ENCODE data around the gene RAB11B. TPM values are rescaled to one million over a fixed set of nuclear protein-coding genes. Genes with fewer than 3 reads are reported as not detected.
"Not testable (repeated sequence)": the region's sequence is repeated elsewhere in the genome, so short reads cannot be mapped to it uniquely, and the experiment has no call there.

Gene RAB11B
- total and polyA plus RNA-seq, 8 donors = 47.7 to 116 (median 79.4) TPM

DNA sequence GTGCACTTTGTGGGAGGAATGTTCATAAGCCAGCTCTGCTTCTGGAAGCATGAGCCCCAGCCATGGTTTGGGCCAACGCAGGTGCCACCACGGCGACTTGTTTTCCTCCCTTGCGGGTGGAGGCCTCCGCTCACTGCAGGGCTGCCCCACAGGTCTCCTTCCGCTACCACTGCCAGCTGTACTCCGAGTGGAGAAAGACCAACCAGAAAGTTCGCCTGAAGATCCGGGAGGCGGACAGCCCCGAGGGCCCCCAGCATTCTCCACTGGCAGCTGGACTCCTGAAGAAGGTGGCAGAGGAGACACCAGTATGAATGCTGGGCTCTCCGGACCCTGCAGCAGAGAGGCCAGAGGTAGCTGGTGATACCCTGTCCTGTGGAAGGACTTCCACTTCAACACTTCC, 48.1 kb downstream of the RAB11B start:
- intact Hi-C loops (cut with DNase I; ENCODE audit: low total_unique reads) = no loop called here
- no peak for DNase-seq

DNA sequence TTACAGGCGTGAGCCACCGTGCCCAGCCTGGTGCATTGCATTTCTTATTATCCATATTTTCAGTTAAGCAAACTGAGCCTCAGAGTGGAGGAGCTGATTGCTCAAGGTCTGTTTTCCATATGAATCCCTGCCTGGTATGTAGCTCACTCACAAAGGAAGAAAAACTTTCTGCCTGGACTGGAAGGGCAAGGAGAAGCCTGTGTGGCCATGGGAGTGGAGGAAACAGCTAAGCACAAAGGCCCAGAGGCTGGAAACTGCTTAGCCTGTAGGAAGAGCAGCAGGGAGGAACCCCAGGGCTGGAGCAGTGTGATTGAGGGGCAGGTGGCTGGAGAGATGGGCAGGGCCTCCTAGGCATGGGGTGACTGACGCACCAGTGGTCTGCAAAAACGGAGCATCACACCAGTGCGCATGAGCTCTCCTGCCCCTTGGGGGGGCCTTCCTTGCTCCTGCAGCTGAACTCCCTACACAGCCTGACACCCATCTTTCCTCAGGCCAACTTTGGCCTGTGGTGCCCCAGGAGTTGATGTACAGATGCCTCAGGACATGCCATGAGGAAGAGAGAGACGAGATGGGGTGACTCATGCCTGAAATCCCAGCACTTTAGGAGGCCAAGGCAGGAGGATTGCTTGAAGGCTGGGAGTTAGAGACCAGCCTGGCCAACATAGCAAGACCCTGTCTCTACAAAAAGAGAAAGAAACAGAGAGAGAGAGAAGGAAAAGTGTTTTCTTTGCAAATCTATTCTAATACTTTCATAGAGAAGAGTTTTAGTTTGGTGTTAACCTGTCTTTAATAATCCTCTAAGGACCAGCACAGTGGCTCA, 51.8 kb downstream of the RAB11B start:
- no peak for TF ChIP-seq EP300 (IDR thresholded peaks at IDR 0.05)
- no peak for TF ChIP-seq POLR2AphosphoS5 (IDR thresholded peaks at IDR 0.05)
- TF ChIP-seq, protein P1, sequence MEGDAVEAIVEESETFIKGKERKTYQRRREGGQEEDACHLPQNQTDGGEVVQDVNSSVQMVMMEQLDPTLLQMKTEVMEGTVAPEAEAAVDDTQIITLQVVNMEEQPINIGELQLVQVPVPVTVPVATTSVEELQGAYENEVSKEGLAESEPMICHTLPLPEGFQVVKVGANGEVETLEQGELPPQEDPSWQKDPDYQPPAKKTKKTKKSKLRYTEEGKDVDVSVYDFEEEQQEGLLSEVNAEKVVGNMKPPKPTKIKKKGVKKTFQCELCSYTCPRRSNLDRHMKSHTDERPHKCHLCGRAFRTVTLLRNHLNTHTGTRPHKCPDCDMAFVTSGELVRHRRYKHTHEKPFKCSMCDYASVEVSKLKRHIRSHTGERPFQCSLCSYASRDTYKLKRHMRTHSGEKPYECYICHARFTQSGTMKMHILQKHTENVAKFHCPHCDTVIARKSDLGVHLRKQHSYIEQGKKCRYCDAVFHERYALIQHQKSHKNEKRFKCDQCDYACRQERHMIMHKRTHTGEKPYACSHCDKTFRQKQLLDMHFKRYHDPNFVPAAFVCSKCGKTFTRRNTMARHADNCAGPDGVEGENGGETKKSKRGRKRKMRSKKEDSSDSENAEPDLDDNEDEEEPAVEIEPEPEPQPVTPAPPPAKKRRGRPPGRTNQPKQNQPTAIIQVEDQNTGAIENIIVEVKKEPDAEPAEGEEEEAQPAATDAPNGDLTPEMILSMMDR (IDR thresholded peaks at IDR 0.05) = no peak
- no peak for TF ChIP-seq POLR2A (IDR thresholded peaks at IDR 0.05)
- DNase-seq = no peak
- intact Hi-C loops (cut with DNase I; ENCODE audit: low total_unique reads) = no loop called here
- H3K27ac ChIP-seq = no peak overlapping the region
- H3K27me3 ChIP-seq = no peaks in the 10 kb centered on the region
- no peak overlapping the region for H3K4me3 ChIP-seq
- peaks cover 15 to 27% (median 21%) of the 10 kb centered on the region in 4 donors for H3K4me1 ChIP-seq
- peaks cover 9 to 36% (median 25%) of the 10 kb centered on the region in 4 donors for H3K36me3 ChIP-seq
- no peaks in the 10 kb centered on the region for H3K9me3 ChIP-seq
- WGBS, 5 donors = 78 to 90% (median 86%) methylated on average over 6 of the region's 6 CpGs

More for the DNA sequence above, 48.1 kb downstream of the RAB11B start:
- no peak for TF ChIP-seq POLR2A (IDR thresholded peaks at IDR 0.05)
- 93 to 99% (median 95%) methylated on average over 12 of the region's 12 CpGs for WGBS, 5 donors
- Histone ChIP-seq H3K36me3 (peaks cover 9 to 44% (median 23%) of the 10 kb centered on the region in 4 donors), H3K27me3 (no peaks in the 10 kb centered on the region), H3K27ac (no peak overlapping the region), H3K4me1 (peaks cover 0 to 19% (median 9%) of the 10 kb centered on the region in 4 donors), H3K9me3 (no peaks in the 10 kb centered on the region), H3K4me3 (no peak overlapping the region)

DNA sequence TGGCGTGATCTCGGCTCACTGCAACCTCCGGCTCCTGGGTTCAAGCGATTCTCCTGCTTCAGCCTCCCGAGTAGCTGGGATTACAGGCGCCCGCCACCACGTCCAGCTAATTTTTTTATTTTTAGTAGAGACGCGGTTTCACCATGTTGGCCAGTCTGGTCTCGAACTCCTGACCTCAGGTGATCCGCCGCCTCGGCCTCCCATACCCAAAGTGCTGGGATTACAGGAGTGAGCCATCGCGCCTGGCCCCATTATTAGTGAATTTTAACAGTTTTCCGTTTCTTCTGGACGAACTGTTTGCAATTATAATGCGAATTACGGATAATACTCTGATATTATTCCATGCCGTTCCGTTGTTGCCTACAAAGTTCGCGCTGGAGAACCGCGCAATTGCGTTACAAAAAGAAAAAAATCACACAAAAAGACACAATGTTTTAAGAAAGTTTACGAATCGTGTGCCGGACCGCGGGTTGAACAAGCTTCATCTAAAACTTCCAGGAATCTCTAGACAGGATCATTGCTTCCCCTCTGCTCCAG, 54.0 kb downstream of the RAB11B start:
- peak overlapping the region; percentile 86 to 98 (median 96) for H3K27ac ChIP-seq
- DNase-seq; H3K9me3 ChIP-seq; intact Hi-C loops (cut with DNase I; ENCODE audit: low total_unique reads); H3K27me3 ChIP-seq: not testable (repeated sequence)
- H3K4me3 ChIP-seq = peak overlapping the region; percentile 94 to 95 (median 94)
- peaks cover 38 to 46% (median 40%) of the 10 kb centered on the region in 4 donors for H3K4me1 ChIP-seq
- peaks cover 0 to 18% (median 14%) of the 10 kb centered on the region in 4 donors for H3K36me3 ChIP-seq
- WGBS, 5 donors = 26 to 28% (median 27%) methylated on average over 32 of the region's 32 CpGs

DNA sequence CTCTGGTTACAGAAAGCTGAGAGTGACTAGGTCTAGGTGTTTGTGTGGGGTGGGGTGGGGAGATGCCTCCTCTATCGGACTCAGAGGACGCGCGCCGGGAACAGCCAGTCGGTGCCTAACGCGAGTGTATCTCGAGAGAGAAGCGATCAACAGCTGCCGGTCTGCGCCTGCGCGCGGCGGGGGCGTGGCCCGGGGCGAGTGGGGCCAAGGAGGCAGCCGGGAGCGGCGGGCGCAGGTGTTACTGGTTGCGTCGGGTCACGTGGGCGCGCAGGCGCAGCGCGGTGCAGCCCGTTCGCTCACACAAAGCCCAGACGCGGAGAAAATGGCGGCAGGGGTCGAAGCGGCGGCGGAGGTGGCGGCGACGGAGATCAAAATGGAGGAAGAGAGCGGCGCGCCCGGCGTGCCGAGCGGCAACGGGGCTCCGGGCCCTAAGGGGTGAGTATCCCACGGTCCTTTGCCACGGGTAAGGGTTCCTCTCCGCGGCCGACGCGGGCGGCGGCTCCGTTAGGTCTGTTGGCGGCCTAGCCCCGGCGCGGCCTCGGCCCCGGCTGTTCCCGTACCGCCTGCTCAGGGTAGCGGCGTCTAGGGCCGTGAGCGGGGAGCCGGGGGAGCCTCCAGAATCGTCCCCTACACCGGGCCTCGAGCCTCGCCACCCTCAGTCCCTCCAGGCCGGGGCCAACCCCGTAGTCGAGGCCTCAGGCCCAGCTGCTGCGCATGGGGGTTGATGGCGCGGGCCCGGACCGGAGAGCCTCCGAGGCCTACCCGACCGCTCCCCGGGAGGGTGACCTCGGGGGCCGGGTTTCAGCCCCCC, 54.7 kb downstream of the RAB11B start, which contains the start of gene HNRNPM:
TSS of gene HNRNPM (plus strand) at position 299 of the 811 bp plus-strand sequence. CDS start at position 323, 24 bp downstream.
- peak; percentile 100 for DNase-seq
- H3K27ac ChIP-seq = peak within 1 kb of the TSS; percentile 94 to 98 (median 97)
- H3K36me3 ChIP-seq = peaks cover 0 to 11% (median 9%) of the 10 kb centered on the region in 4 donors
- no peaks in the 10 kb centered on the region for H3K9me3 ChIP-seq
- H3K4me1 ChIP-seq = peaks cover 41 to 50% (median 44%) of the 10 kb centered on the region in 4 donors
- WGBS, 5 donors = 0 to 1% (median 1%) methylated on average over 50 to 93 of the region's 93 CpGs
- peak in 2 of 4 donors; percentile 84 to 89 for TF ChIP-seq POLR2A (IDR thresholded peaks at IDR 0.05)
- TF ChIP-seq, protein P1 (IDR thresholded peaks at IDR 0.05) = no peak
- peak; percentile 88 to 97 (median 95) for TF ChIP-seq POLR2AphosphoS5 (IDR thresholded peaks at IDR 0.05)
- no peaks in the 10 kb centered on the region for H3K27me3 ChIP-seq
- peak within 1 kb of the TSS; percentile 94 to 95 (median 94) for H3K4me3 ChIP-seq
- intact Hi-C loops (cut with DNase I; ENCODE audit: low total_unique reads) = no loop called here

DNA sequence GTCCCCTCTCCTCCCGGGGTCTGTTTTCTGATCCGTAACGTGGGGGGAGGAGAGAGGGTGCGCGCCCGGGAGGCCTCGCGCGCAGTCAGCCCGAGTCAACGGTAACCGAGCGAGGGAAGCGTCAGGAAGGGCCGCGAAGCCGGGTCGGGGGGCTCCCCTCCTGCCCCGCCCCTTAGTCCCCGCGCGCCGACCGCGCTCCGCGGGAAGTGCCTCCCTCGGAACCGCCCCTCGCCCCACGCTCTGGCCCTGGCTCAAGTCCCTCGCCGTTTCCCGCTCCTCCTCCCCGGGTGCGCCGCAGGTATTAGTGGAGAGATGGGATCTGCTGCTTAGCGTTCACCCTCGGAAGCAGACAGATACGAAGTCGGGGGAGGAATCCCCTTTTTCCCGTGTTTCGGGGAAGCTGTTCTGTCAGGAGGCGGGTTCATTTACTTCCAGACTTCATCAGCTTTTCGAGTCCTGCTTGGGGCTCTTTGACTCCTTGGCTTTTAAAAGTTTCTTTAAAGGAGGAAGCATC, 55.4 kb downstream of the RAB11B start:
- TF ChIP-seq POLR2A (IDR thresholded peaks at IDR 0.05) (no peak), EP300 (IDR thresholded peaks at IDR 0.05) (no peak), POLR2AphosphoS5 (IDR thresholded peaks at IDR 0.05) (peak in 1 of 3 donors; percentile 20)
- TF ChIP-seq, protein P1 (IDR thresholded peaks at IDR 0.05) = no peak
- DNase-seq = peak; percentile 67 to 85
- H3K36me3 ChIP-seq = peaks cover 0 to 11% (median 6%) of the 10 kb centered on the region in 4 donors
- H3K9me3 ChIP-seq = no peaks in the 10 kb centered on the region
- no peaks in the 10 kb centered on the region for H3K27me3 ChIP-seq
- peaks cover 46 to 56% (median 50%) of the 10 kb centered on the region in 4 donors for H3K4me1 ChIP-seq
- peak overlapping the region; percentile 94 to 98 (median 97) for H3K27ac ChIP-seq
- intact Hi-C loops (cut with DNase I; ENCODE audit: low total_unique reads) = no loop called here
- peak overlapping the region; percentile 94 to 95 (median 94) for H3K4me3 ChIP-seq
- 0 to 1% (median 1%) methylated on average over 14 to 45 of the region's 45 CpGs for WGBS, 5 donors

All from stomach (tissue), 9 donors.